K562 (cell line): ENCODE measurements around the gene NOS2. TPM values are rescaled to one million over a fixed set of nuclear protein-coding genes. Genes with fewer than 3 reads are reported as not detected.

Experiments used
- KHSRP ChIP-seq: fragments of 450-650 bp; IDR thresholded peaks from 2 replicates; pipeline ENCODE4 v1.6.1; 2017
- KLF10 ChIP-seq: fragments of 250-450 bp; sonication (Bioruptor Pico); IDR thresholded peaks from 2 replicates; pipeline ENCODE4 v1.6.1; 2021; ENCODE audit warnings: matching md5 sums
- PHF8 ChIP-seq: fragments of 200-600 bp; sonication (generic); IDR thresholded peaks from 2 replicates; pipeline ENCODE4 v1.6.1; 2012; ENCODE audit warnings: mixed run types, mild to moderate bottlenecking, inconsistent platforms, low read length, moderate library complexity, borderline replicate concordance
- ZNF398 ChIP-seq: fragments of 250-450 bp; sonication (Bioruptor Pico); IDR thresholded peaks from 2 replicates; pipeline ENCODE4 v1.8.0; 2021; ENCODE audit warnings: moderate library complexity, mild to moderate bottlenecking, inconsistent platforms
- polyA plus RNA-seq, 8 experiments: library from polyadenylated mRNA; depleted of rRNA in 4 of 8; stranded (reverse) in 5 of 8; unstranded in 3 of 8; fragments of >200 nt; fragmentation: Nextera tagmentation in 2 of 8; fragmentation: Illumina TruSeq in 1 of 8; extraction: Ambion mirVana in 2 of 8; extraction: Trizol in 1 of 8; gene quantifications; 2 replicates each; pipeline versions ENCODE4 v1.2.1 to v1.2.3, GENCODE V29; 2011 to 2014; ENCODE audit warnings: inconsistent platforms in 1 of 8, missing spikeins in 1 of 8
- total RNA-seq, 7 experiments: library from RNA; depleted of rRNA in 6 of 7; stranded (reverse); fragments of >200 nt in 6 of 7; fragmentation: Illumina TruSeq in 2 of 7; extraction: Trizol in 2 of 7; gene quantifications; 2 replicates each; pipeline versions ENCODE4 v1.2.1 to v1.2.3, GENCODE V29; 2011 to 2021; ENCODE audit warnings: low replicate concordance in 1 of 7
- TF ChIP-seq, protein P1 (sequence below): fragments of 250-450 bp; sonication (Bioruptor Pico); IDR thresholded peaks from 2 replicates; pipeline ENCODE4 v1.4.0; 2020
- TF ChIP-seq, protein P2 (sequence below), 3 experiments: fragments of 200-800 bp in 1 of 3; fragments of 250-450 bp in 1 of 3; fragments of 450-650 bp in 1 of 3; sonication (Bioruptor Pico) in 1 of 3; sonication (Bioruptor generic) in 1 of 3; formaldehyde crosslinking in 1 of 3; IDR thresholded peaks; 2 replicates each; pipeline versions ENCODE4 v1.6.1 to v1.8.0; 2016 to 2022; ENCODE audit warnings: mild to moderate bottlenecking in 2 of 3, missing genetic modification characterization in 2 of 3, missing compliant biosample characterization in 1 of 3, moderate library complexity in 1 of 3

NOS2 gene
- total and polyA plus RNA-seq, 9 of the 15 experiments (the other 6 are each of a cell fraction or from before 2014, with no cell fraction given), result not detected

- TF ChIP-seq ZNF398 (CRISPR knock-in tag) (no peak), KHSRP (no peak), KLF10 (no peak), PHF8 (no peak)
- TF ChIP-seq, protein P1, sequence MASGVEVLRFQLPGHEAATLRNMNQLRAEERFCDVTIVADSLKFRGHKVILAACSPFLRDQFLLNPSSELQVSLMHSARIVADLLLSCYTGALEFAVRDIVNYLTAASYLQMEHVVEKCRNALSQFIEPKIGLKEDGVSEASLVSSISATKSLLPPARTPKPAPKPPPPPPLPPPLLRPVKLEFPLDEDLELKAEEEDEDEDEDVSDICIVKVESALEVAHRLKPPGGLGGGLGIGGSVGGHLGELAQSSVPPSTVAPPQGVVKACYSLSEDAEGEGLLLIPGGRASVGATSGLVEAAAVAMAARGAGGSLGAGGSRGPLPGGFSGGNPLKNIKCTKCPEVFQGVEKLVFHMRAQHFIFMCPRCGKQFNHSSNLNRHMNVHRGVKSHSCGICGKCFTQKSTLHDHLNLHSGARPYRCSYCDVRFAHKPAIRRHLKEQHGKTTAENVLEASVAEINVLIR, result no peak
- TF ChIP-seq, protein P2, sequence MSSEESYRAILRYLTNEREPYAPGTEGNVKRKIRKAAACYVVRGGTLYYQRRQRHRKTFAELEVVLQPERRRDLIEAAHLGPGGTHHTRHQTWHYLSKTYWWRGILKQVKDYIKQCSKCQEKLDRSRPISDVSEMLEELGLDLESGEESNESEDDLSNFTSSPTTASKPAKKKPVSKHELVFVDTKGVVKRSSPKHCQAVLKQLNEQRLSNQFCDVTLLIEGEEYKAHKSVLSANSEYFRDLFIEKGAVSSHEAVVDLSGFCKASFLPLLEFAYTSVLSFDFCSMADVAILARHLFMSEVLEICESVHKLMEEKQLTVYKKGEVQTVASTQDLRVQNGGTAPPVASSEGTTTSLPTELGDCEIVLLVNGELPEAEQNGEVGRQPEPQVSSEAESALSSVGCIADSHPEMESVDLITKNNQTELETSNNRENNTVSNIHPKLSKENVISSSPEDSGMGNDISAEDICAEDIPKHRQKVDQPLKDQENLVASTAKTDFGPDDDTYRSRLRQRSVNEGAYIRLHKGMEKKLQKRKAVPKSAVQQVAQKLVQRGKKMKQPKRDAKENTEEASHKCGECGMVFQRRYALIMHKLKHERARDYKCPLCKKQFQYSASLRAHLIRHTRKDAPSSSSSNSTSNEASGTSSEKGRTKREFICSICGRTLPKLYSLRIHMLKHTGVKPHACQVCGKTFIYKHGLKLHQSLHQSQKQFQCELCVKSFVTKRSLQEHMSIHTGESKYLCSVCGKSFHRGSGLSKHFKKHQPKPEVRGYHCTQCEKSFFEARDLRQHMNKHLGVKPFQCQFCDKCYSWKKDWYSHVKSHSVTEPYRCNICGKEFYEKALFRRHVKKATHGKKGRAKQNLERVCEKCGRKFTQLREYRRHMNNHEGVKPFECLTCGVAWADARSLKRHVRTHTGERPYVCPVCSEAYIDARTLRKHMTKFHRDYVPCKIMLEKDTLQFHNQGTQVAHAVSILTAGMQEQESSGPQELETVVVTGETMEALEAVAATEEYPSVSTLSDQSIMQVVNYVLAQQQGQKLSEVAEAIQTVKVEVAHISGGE (CRISPR knock-in tag; IDR thresholded peaks at IDR 0.05), result no peak
Observed at GRCh38 chr17:27766438-27766837, 33.9 kb downstream of the NOS2 start (continued).
